GM21529 (cell line): ENCODE measurements around the gene RNF217.
"Not testable (repeated sequence)": the region's sequence is repeated elsewhere in the genome, so short reads cannot be mapped to it uniquely, and the experiment has no call there.

Experiments
- ATAC-seq: cut with Tn5 transposase; IDR thresholded peaks from one replicate; pipeline ENCODE4 v1.9.1; 2021; ENCODE audit not compliant: unreplicated experiment

The RNF217 gene

GRCh38 chr6:125050663-125051318, 88.6 kb downstream of the RNF217 start:
- no peak for ATAC-seq

- ATAC-seq = no peak
These were observed 91.6 kb downstream of the RNF217 start for GRCh38 chr6:125053809-125054208.

- ATAC-seq = no peak
These were observed 92.1 kb downstream of the RNF217 start for GRCh38 chr6:125054331-125054730.

GRCh38 chr6:125057392-125058246, 95.4 kb downstream of the RNF217 start:
- ATAC-seq = no peak

- no peak for ATAC-seq
These were observed 96.3 kb downstream of the RNF217 start for GRCh38 chr6:125058546-125058945.

GRCh38 chr6:125063307-125063706, 101.1 kb downstream of the RNF217 start:
- no peak for ATAC-seq

- no peak for ATAC-seq
These were observed 103.9 kb downstream of the RNF217 start for GRCh38 chr6:125066140-125066539.

GRCh38 chr6:125066964-125067363, 104.7 kb downstream of the RNF217 start:
- no peak for ATAC-seq

GRCh38 chr6:125067552-125067951, 105.3 kb downstream of the RNF217 start:
- ATAC-seq = no peak

GRCh38 chr6:125073071-125073470, 110.8 kb downstream of the RNF217 start:
- no peak for ATAC-seq

- ATAC-seq = no peak
These were observed 111.9 kb downstream of the RNF217 start for GRCh38 chr6:125074120-125074519.

- not testable (repeated sequence) for ATAC-seq
These were observed 112.8 kb downstream of the RNF217 start for GRCh38 chr6:125075073-125075472.

- no peak for ATAC-seq
These were observed 113.7 kb downstream of the RNF217 start for GRCh38 chr6:125075741-125076481.

- no peak for ATAC-seq
These were observed 114.2 kb downstream of the RNF217 start for GRCh38 chr6:125076482-125076742.

- no peak for ATAC-seq
These were observed 115.2 kb downstream of the RNF217 start for GRCh38 chr6:125077453-125077852.

GRCh38 chr6:125078602-125079321, 116.5 kb downstream of the RNF217 start:
- ATAC-seq = no peak

GRCh38 chr6:125082908-125083683, 120.9 kb downstream of the RNF217 start:
- ATAC-seq = no peak

GRCh38 chr6:125083684-125083990, 121.4 kb downstream of the RNF217 start:
- ATAC-seq = no peak

- no peak for ATAC-seq
These were observed 124.5 kb downstream of the RNF217 start for GRCh38 chr6:125086716-125087115.

GRCh38 chr6:125088963-125089362, 126.7 kb downstream of the RNF217 start:
- no peak for ATAC-seq

GRCh38 chr6:125094563-125094962, 132.3 kb downstream of the RNF217 start:
- no peak for ATAC-seq
